Esophagus mucosa (tissue), 1 donor: ENCODE measurements around the gene MEIS1. TPM values are rescaled to one million over a fixed set of nuclear protein-coding genes. Genes with fewer than 3 reads are reported as not detected.
A peak's percentile ranks its signal among the peaks of the same experiment; 100 is the strongest.
"Not testable (repeated sequence)": the region's sequence is repeated elsewhere in the genome, so short reads cannot be mapped to it uniquely, and the experiment has no call there.

Experiments
- ATAC-seq: fragments of 200-7000 bp; cut with Tn5 transposase; one replicate; pipeline ENCODE4 v1.9.1; 2020
- total RNA-seq: library from RNA; stranded (reverse); gene quantifications from one replicate; pipeline ENCODE4 v1.2.4, GENCODE V29; 2023
- donor health status: DM: yes; HTN: yes; CAD: no.

The MEIS1 gene
- total RNA-seq, 1 donor from 2014 or later, result 31.8 TPM

- ATAC-seq, result no peak
Observed at GRCh38 chr2:66467718-66468117, 32.8 kb downstream of the MEIS1 start.

DNA sequence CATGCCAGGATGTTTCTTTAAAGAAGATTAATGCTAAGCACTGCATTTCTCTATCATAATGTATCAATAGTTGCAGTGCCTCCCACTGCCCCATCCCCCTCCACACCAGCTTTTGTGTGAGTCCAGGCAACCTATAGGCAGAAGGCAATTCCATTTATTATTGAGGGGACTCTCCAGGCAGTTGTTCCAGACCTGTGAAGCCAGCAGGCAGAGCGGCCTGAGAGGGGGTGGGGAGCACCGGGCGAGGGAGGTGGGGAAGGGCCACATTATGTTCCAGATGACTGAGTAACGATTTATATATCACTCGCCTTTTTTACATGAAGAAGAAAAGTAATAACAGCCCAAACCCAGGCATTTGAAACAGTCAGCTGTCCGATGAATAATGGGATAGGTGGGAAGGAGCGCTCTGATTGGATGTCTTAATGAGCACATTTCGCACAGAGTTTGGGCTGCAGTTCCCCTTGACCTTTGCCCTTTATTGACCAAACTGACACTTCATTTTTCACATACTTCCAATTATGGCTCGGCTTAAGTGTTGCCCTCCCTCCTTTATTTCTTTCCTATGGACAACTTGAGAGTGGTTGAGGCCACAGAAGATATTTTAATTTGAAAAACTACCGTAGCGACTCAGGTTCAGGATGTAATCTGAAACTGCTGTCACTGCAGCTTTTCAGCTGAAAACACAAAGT, 34.4 kb downstream of the MEIS1 start:
- no peak for ATAC-seq

DNA sequence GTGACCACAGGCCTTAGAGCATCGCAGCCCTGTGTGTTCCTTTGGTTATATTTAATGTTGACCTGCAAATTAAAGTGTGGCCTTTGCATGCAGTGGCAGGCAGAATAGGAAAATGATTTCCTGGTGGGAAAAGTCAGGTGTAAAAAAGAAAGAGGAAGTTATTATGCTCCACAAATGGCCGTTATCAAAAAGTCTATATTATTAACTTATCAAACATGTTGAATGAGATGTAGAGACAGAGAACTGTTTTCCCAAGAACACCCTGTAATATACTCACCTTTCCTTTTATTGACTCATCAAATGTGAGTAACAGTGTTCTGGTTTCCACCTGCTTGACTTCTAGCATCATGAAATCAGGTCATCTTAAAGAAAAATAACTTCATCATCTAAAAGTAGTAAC, 35.3 kb downstream of the MEIS1 start:
- ATAC-seq, result no peak

DNA sequence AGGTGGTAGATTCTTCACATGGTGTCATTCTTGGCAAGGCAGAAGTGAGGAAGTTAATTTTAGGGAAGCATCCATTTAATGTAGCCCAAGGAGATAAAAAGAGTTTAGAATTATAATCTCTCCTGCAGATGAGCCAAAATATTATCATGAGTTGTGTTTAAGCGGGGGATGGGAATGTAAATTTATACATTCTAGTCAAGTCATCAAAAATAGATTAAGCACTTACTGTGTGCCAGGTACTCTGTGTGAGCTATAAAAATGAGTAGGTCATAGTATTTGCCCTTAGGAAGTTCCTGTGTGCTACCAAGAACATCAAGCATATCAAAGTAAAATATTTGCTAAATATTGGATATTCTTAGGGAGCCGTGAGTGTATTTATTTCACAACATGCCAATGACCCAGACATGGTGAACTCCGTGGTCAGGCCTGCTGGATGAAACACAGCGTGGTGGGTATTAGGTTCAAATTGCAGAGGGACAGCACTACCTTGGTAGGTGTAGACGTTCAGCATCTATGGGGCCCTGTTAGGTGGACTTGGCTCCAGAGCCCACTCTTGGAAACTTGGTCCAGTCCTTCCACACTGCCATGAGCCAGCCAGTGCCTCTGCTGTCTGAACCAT, 37.4 kb downstream of the MEIS1 start:
- no peak for ATAC-seq

DNA sequence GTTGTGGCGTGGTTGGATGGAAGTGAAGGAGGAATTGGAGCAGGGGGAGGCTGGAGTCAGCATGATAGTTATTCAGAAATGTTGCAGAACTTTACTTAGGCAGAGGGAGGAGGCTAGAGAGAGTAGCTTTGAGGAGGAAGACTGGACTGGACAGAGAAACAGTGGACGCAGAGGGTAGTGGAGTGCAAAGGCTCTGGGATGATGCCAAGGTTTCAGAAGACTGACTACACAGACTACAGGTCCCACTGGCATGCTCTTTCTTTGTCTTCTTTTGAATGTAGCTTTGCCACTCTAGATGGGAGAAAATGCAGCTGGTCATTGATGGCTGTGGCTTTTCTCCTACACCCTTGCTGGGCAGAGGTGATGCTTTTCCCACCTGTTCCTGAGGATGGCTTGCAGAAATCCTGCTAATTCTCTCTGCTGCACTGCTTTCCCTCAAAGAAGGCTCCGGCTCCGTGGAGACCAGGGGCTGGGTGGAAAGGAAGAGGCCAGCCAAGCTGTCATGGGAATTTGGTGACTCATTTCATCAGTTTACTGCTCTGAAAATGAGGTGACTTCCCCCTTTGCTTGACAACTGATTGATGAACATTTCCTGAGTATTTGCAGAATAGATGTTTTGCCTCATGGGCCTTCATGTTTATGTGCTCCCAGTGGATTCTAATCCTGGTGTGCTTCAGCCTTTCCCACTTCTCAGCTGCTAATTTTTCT, 42.4 kb downstream of the MEIS1 start:
- no peak for ATAC-seq

GRCh38 chr2:66478299-66478698, 43.4 kb downstream of the MEIS1 start:
- ATAC-seq, result no peak

DNA sequence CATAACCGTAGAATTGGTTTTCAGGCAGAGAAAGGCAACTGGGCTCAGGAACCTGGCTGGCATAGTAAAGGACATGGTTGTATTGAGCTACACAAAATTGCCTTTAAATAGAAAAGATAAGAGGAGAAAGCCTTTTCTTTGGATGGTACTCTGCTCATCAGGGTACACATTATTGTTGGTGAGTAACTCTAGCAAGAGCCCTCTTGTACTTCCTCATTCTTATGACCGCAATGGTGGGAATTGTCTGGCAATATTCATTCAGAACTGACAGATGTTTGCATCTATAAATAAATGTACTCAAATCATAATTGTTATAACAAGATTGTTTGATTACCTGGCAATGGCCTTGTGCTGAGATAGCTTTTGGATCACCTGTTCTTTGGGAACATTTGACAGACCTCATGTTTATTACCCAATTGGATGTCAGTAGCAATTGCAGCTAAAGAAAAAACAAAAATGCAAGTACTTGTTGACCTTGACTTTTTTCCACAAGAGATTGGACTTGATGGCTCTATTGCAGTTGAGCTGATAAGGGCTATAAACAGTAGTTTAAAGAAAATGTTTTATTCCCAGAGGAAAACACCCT, 43.9 kb downstream of the MEIS1 start:
- no peak for ATAC-seq

- ATAC-seq, result no peak
Observed at GRCh38 chr2:66481100-66481549, 46.2 kb downstream of the MEIS1 start.

DNA sequence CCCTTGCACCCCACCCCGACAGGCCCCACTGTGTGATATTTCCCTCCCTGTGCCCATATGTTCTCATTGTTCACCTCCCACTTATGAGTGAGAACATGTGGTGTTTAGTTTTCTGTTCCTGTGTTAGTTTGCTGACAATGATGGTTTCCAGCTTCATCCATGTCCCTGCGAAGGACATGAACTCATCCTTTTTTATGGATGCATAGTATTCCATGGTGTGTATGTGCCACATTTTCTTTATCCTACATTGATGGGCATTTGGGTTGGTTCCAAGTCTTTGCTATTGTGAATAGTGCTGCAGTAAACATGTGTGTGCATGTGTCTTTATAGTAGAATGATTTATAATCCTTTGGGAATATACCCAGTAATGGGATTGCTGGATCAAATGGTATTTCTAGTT, 50.3 kb downstream of the MEIS1 start:
- ATAC-seq, result not testable (repeated sequence)

- no peak for ATAC-seq
Observed at GRCh38 chr2:66488946-66489345, 54.0 kb downstream of the MEIS1 start.

- ATAC-seq, result no peak
Observed at GRCh38 chr2:66489436-66489835, 54.5 kb downstream of the MEIS1 start.

DNA sequence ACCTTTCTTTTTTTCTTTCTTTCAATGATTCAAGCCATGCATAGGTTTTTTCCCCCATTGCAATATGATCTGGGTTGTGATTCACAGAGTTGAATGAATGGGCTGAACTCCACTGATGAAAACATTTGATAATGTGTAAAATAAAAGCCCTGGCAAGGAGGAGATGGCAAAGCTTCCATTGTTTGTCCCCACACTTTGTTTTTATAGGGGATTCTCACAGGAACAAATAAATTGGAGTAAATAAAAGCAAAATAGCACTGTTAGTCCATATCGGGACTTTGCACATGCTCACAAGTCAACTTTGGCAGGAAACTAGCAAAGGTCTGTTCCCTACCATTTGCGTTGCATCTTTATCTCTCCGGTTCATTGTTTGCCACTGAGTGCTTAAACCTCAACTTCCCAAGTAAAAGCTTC, 55.7 kb downstream of the MEIS1 start:
- no peak for ATAC-seq

GRCh38 chr2:66494708-66495107, 59.8 kb downstream of the MEIS1 start:
- peak; percentile 40 for ATAC-seq

DNA sequence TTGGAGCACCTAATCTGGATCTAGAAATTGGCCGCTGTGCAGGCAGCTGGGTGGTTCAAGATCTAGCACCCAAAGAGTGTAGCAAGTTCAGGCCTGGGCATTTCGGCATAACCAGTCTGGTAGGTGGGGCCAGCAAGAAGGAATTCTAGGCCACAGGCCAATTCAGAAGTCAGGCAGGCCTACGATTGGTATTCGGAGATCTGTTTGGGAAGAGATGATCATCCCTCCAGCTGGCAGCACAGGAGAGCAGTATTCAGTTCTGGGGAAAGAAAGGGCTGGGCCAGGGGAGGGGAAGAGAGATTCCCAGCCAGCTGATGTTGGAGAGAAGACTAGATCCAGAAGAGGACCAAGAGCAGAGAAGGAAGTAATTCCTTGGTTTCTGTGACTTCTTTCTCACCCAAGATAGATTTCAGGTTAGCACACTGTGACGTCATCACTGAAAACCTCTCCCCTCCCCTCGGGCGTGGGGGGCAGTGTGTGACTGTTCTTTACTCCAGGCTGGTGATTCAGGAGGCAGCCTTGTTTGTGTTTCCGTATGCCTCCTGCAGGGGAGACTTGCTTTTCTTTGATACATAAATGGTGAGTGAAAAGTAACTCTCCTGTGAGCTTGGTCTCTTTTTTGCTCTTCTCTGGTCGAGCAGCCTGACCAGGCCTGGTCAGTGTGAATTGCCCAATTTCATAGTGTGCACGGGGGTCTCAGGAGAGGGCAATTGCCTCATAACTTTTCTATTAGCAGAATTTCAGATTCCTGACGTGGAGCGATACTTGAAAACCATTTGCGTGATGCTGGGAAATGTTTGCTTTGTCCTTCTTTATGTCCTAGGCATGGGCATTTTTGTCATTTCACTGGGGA, 61.1 kb downstream of the MEIS1 start:
- ATAC-seq, result peak; percentile 94

- no peak for ATAC-seq
Observed at GRCh38 chr2:66496670-66497420, 61.9 kb downstream of the MEIS1 start.

- ATAC-seq, result no peak
Observed at GRCh38 chr2:66497431-66498288, 62.7 kb downstream of the MEIS1 start.

GRCh38 chr2:66498289-66498975, 63.5 kb downstream of the MEIS1 start:
- no peak for ATAC-seq

DNA sequence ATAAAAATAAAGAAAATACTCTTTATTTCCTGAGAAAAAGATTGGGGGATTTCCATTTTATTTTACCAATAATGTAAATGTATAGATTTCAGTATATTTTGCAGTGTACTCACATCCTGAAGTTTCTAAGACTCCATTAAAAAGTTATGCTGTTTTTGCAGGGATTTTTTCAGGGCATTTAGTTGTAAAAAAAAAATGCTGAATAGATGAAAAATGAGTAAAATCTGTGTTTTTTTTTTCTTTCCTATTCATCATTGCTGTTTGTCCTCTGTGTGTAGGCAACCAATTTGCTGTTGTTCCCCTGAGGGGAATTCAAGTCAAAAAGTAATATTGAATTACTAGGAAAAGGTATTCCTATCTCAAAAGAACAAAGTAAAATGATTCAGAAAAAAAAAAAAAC, 66.3 kb downstream of the MEIS1 start:
- no peak for ATAC-seq

GRCh38 chr2:66506265-66506664, 71.3 kb downstream of the MEIS1 start:
- no peak for ATAC-seq

GRCh38 chr2:66507673-66508201, 72.8 kb downstream of the MEIS1 start:
- no peak for ATAC-seq
